G401.6 (cell line): Measurements from ENCODE around the gene CKAP4.
A peak's percentile ranks its signal among the peaks of the same experiment; 100 is the strongest.

Experiments
- FAIRE-seq: peaks from 2 replicates; lab custom pipeline; 2012; peaks lifted over from hg19 to GRCh38; lab: Jason Lieb, UNC

CKAP4 gene

DNA sequence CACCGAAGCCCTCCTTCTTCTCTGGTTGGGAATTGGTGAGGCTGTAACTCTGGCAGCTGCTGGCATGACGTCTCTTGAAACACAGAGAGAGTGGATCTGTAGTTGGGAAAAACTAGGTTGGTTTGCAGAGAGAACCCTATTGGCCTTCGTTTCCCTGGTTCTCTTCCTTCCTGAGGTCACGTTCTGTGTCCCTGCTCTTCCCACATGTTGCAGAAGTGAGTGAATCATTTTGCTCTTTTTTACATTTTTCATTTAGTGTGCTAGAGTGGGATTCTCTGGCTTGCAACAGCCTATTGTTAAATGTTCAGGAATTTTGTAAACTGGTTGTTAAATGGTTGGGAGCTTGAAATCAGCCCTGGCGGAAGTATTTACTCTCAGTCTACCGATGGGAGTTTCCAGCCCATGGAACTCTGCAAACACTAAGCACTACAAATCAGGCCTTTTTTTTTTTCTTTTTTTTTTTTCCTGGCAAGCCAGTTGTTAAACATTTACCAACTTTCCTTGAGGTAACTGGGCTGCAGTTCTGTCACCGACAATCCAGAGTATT is 26.8 kb upstream of the CKAP4 start:
- no peak for FAIRE-seq

- FAIRE-seq = no peak
Measured at GRCh38 chr12:106274012-106274411, 26.2 kb upstream of the CKAP4 start.

DNA sequence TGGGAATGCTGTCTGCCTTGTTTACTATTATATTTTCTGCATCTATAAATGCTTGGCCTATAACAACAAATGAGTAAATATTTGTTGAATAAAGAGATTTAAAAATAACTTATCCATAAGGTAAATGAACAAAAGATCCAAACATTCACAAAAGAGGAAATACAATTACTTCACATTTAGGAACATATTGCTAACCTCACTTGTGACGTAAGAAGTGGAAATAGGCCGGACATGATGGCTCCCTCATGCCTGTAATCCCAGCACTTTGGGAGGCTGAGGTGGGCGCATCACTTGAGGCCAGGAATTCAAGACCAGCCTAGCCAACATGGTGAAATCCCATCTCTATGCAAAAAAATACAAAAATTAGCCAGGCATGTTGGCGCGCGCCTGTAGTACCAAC is 25.7 kb upstream of the CKAP4 start:
- no peak for FAIRE-seq

DNA sequence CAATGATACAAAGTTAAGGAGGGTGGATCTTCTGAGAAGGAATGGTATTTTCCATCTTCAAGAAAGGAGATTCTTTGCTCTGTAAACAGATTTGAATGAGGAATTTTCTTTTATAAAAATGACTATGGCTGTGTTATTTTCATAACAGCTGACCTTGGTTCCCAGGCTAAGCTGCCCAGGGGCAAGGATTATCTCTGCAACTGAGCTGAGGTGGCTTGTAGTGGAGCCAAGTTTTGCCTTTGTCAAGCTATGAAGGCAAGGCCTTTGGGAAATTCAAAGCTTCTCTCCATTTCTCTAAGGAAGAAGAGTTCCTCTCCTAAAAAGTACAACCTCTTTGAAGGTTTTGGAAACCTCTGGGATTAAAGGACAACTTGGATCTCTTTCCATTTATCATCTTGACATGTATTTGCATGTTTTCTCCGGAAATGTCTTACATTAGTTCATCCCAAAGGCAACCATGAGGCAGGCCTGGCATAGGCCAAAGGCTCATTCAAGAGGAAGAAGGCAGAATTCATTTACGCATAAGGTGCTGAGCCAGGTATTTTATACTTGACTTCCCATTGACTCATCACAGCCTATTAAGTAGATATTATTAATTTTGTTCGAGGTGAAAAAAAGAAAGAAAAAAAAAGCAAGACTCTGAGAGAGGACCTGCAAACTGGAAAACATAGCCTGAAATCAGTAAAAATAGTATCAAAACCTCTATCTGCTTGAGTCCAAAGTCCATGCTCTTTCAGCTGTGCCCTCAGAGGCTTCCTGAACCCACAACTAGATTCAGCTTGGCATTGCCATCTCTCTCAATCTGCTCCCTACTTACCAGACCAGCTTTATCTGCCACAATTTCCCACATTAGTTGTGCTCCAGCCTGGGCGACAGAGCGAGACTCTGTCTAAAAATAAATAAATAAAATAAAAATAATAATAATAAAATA is 24.0 kb upstream of the CKAP4 start:
- no peak for FAIRE-seq

DNA sequence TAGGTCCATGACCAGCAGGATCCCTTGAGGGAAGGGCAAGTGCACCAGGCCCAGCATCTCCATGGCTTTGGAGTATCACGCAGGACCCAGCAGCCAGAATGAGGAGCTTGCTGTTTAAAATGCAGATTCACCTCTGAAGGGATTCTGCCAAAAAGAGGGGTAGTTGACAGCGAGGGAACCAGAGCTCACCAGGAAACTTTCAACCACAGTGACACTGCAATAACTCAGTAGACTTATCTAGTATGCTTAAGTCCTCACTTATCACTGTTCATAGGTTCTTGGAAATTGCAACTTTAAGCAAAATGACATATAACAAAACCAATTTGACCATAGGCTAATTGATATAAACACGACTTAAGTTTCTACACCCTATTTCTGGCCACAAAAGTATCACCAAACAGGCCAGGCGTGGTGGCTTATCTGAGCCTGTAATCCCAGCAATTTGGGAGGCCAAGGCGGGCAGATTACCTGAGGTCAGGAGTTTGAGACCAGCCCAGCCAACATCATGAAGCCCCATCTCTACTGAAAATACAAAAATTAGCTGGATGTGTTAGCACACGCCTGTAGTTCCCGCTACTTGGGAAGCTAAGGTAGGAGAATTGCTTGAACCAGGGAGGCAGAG is 21.4 kb upstream of the CKAP4 start:
- no peak for FAIRE-seq

GRCh38 chr12:106267535-106267934 is 19.7 kb upstream of the CKAP4 start:
- no peak for FAIRE-seq

GRCh38 chr12:106265116-106265515 is 17.3 kb upstream of the CKAP4 start:
- FAIRE-seq = no peak

- no peak for FAIRE-seq
Measured at GRCh38 chr12:106258935-106259334, 11.1 kb upstream of the CKAP4 start.

DNA sequence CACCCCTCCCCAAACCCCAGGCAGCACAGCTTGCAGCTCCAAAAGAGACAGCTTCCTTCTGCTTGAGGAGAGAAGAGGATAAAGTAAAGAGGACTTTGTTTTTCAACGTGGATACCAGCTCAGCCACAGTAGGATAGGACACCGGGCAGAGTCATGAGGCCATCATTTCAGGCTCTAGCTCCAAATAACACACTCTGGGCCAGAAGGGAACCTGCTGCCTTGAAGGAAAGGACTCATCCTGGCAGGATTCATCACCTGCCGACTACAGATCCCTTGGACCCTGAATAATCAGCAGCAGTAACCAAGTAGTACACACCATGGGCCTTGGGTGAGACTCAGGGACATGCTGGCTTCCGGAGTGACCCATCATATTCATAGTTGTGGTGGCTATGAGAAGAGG is 10.4 kb upstream of the CKAP4 start:
- no peak for FAIRE-seq

DNA sequence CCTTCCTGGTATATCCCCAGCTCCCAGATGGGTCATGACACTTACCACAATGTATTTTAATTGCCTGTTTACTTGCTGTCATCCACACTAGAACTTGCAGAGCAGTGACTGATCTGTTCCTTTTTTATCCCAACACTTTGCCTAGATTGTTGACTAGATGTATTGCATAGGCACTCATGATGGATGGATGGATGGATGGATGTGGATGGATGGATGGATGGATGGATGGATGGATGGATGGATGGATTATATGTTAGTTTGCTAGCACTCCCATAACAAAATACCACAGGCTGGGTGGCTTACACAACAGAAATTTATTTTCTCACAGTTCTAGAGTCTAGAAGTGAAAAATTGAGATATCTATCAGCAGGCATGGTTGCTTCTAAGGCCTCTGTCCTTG is 8.7 kb upstream of the CKAP4 start:
- FAIRE-seq = no peak

GRCh38 chr12:106255952-106256351 is 8.1 kb upstream of the CKAP4 start:
- FAIRE-seq = no peak

GRCh38 chr12:106255493-106255892 is 7.7 kb upstream of the CKAP4 start:
- FAIRE-seq = no peak

DNA sequence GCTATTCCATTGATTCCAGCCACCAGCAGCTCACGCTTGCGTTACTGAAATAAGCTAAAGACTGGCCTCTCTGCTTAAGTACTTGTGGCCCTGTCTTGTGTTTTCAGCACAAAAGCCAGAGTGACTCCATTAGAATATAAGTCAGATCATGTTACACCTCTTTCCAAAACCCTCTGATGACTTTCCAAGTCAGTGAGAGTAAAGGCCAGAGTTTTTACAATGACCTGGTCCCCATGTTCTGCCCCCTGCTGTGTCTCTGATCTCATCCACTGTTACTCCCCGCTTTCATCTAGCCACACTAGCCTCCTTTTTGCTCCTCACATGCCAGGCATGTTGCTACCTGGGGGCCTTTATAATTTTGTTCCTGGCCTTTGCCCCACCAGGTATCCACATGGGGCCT is 6.9 kb upstream of the CKAP4 start:
- no peak for FAIRE-seq

- FAIRE-seq = no peak
Measured at GRCh38 chr12:106251631-106252455, 4.0 kb upstream of the CKAP4 start.

DNA sequence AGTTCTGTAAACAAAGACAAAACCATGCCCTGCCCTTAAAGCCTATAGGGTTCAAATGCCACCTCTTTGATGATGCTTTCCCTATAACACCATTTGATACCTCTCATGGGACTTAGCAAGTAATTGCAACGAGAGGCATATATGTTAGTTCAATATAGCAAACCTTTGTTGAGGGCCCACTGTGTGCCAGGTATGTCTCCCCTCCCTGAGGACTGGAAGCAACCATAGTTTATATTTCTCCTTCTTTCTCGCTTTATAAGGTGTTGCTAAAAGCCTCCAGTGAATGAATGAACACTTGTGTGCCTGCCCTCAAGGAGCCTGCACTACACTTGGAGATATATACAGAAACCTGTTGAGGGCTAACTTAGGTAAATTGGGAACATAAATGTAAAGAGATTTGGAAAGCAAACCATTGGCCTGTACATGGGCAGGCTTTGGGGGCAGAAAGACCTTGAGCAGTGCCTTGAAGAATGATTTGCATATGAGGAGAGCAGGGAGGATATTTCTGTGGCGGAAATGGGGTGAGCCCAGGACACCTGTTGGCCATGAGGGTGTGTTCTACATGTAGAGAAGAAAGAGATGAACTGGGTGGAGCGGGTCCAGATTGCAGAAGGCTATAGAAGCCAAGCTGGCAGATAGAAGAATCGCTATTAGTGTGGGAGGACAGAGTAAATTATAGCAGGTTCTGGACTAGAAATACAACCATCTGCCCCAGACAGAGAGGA is 1.8 kb upstream of the CKAP4 start:
- no peak for FAIRE-seq

- FAIRE-seq = no peak
Measured at GRCh38 chr12:106248846-106249371, 1.1 kb upstream of the CKAP4 start.

GRCh38 chr12:106248312-106248845 is 559 bp upstream of the CKAP4 start:
- peak; percentile 79 for FAIRE-seq

- FAIRE-seq = no peak
Measured at GRCh38 chr12:106246891-106247673, 738 bp downstream of the CKAP4 start.

DNA sequence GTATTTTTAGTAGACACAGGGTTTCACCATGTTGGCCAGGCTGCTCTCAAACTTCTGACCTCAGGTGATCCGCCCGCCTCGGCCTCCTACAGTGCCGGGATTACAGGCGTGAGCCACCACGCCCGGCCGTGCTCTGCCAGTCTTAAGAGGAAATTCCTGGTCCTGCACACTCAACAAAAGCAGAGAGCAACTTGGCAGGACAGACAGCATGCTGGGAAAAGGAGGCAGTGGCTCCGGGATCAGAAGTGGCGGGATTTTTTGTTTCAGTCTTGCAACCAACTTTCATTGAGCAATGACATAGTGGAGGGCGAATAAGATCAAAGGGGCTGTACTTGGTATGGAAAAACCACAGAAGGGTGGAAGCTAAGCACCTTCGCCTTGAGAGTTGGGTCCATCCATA is 2.1 kb downstream of the CKAP4 start:
- no peak for FAIRE-seq

- FAIRE-seq = no peak
Measured at GRCh38 chr12:106243620-106244019, 4.2 kb downstream of the CKAP4 start.

DNA sequence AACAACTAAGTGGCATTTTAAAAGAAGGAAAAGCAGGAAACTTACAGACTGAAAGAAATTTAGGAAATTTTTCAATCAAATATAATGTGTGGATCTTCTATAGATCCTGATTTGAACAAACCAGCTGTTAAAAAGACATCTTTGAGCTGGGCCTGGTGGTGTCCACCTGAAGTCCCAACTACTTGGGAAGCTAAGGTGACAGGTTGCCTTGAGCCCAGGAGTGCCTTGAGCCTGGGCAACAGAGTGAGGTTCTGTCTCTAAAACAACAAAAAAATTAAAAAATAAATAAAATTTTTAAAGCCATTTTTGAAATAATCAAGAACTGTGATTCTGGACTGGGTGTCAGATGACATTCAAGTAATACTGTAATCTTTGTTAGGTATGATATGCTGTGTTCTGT is 7.0 kb downstream of the CKAP4 start:
- FAIRE-seq = no peak
